WTC11 (cell line): ENCODE measurements around the gene PGA5. TPM values are rescaled to one million over a fixed set of nuclear protein-coding genes. Genes with fewer than 3 reads are reported as not detected.

ENCODE experiments used
- ATAC-seq: fragments of 200-7000 bp; cut with Tn5 transposase; 2 replicates; pipeline ENCODE4 v1.10.0; 2021; ENCODE audit warnings: mild to moderate bottlenecking, moderate library complexity
- CTCF ChIA-PET: fragments of 300-600 bp; sonication (Branson Sonifier 250); formaldehyde crosslinking; loops from one replicate; lab custom pipeline; 2021; ENCODE audit warnings: antibody characterized with exemption; lab: Charles Lee
- POLR2A ChIA-PET: fragments of 350-600 bp; sonication (Branson Sonifier 250); formaldehyde crosslinking; loops from one replicate; lab custom pipeline; 2021; ENCODE audit warnings: antibody characterized with exemption; lab: Charles Lee
- DNase-seq: peaks from one replicate; pipeline ENCODE4 v3.0.0; 2021; ENCODE audit warnings: low spot score
- H3K27ac Mint-ChIP-seq: 2 replicates; pipeline ENCODE4 v1.8.0; 2021; ENCODE audit warnings: mixed read lengths
- H3K27me3 Mint-ChIP-seq: 2 replicates; pipeline ENCODE4 v1.8.0; 2021; ENCODE audit warnings: low read depth, mild to moderate bottlenecking, moderate library complexity, mixed read lengths
- H3K36me3 Mint-ChIP-seq: 2 replicates; pipeline ENCODE4 v1.8.0; 2021; ENCODE audit warnings: mixed read lengths
- H3K4me1 Mint-ChIP-seq: 2 replicates; pipeline ENCODE4 v1.8.0; 2022; ENCODE audit warnings: mixed read lengths
- H3K4me3 Mint-ChIP-seq: 2 replicates; pipeline ENCODE4 v1.8.0; 2021; ENCODE audit warnings: mild to moderate bottlenecking, moderate library complexity, mixed read lengths
- H3K9me3 Mint-ChIP-seq: 2 replicates; pipeline ENCODE4 v1.8.0; 2021; ENCODE audit warnings: mixed read lengths
- CBFB ChIP-seq: sonication (generic); formaldehyde crosslinking; IDR thresholded peaks from 2 replicates; pipeline ENCODE4 v1.8.1; 2022; ENCODE audit warnings: mild to moderate bottlenecking, low read depth, missing genetic modification reagents
- ESRRA ChIP-seq: sonication (generic); formaldehyde crosslinking; IDR thresholded peaks from 2 replicates; pipeline ENCODE4 v1.8.1; 2022; ENCODE audit warnings: mild to moderate bottlenecking, missing genetic modification reagents, borderline replicate concordance
- ETV6 ChIP-seq: sonication (generic); formaldehyde crosslinking; IDR thresholded peaks from 2 replicates; pipeline ENCODE4 v1.8.1; 2022; ENCODE audit warnings: mild to moderate bottlenecking, missing genetic modification reagents
- GABPB1 ChIP-seq: sonication (generic); formaldehyde crosslinking; IDR thresholded peaks from 2 replicates; pipeline ENCODE4 v1.8.1; 2023; ENCODE audit warnings: mild to moderate bottlenecking, missing genetic modification reagents
- HMGA2 ChIP-seq: fragments of 250-450 bp; sonication (Bioruptor Pico); IDR thresholded peaks from 2 replicates; pipeline ENCODE4 v1.4.0; 2021; ENCODE audit warnings: mild to moderate bottlenecking, moderate library complexity
- JUN ChIP-seq: sonication (generic); formaldehyde crosslinking; IDR thresholded peaks from 2 replicates; pipeline ENCODE4 v1.8.0; 2023; ENCODE audit warnings: mild to moderate bottlenecking, missing genetic modification reagents
- MXD4 ChIP-seq: fragments of 250-450 bp; sonication (Bioruptor Pico); IDR thresholded peaks from 2 replicates; pipeline ENCODE4 v1.8.0; 2021; ENCODE audit warnings: mild to moderate bottlenecking, moderate library complexity, borderline replicate concordance
- MYBL2 ChIP-seq: sonication (generic); formaldehyde crosslinking; IDR thresholded peaks from 2 replicates; pipeline ENCODE4 v1.8.1; 2023; ENCODE audit warnings: mild to moderate bottlenecking, moderate library complexity, missing genetic modification reagents
- NFATC4 ChIP-seq: fragments of 250-450 bp; sonication (Bioruptor Pico); IDR thresholded peaks from 2 replicates; pipeline ENCODE4 v1.9.0; 2021; ENCODE audit warnings: mild to moderate bottlenecking
- NR2C2 ChIP-seq: sonication (generic); formaldehyde crosslinking; IDR thresholded peaks from 2 replicates; pipeline ENCODE4 v1.8.0; 2022; ENCODE audit warnings: mild to moderate bottlenecking, missing genetic modification reagents
- OVOL2 ChIP-seq: fragments of 250-450 bp; sonication (Bioruptor Pico); IDR thresholded peaks from 2 replicates; pipeline ENCODE4 v1.9.0; 2021; ENCODE audit warnings: mild to moderate bottlenecking, borderline replicate concordance
- PRRX2 ChIP-seq: fragments of 250-450 bp; sonication (Bioruptor Pico); IDR thresholded peaks from 2 replicates; pipeline ENCODE4 v1.8.0; 2021; ENCODE audit warnings: mild to moderate bottlenecking
- RELA ChIP-seq: sonication (generic); formaldehyde crosslinking; IDR thresholded peaks from 2 replicates; pipeline ENCODE4 v1.8.1; 2022; ENCODE audit warnings: missing genetic modification reagents, mild to moderate bottlenecking, borderline replicate concordance
- SMAD3 ChIP-seq: sonication (generic); formaldehyde crosslinking; IDR thresholded peaks from 2 replicates; pipeline ENCODE4 v1.8.0; 2022; ENCODE audit warnings: missing genetic modification reagents, mild to moderate bottlenecking, borderline replicate concordance
- SP1 ChIP-seq: sonication (generic); formaldehyde crosslinking; conservative IDR thresholded peaks from 2 replicates; pipeline ENCODE4 v1.8.1; 2022; ENCODE audit warnings: missing genetic modification reagents
- ZBTB21 ChIP-seq: sonication (generic); formaldehyde crosslinking; IDR thresholded peaks from 2 replicates; pipeline ENCODE4 v1.8.1; 2023; ENCODE audit warnings: mild to moderate bottlenecking, missing genetic modification reagents, borderline replicate concordance
- ZNF263 ChIP-seq: sonication (generic); formaldehyde crosslinking; IDR thresholded peaks from 2 replicates; pipeline ENCODE4 v1.8.1; 2022; ENCODE audit warnings: low read depth, mild to moderate bottlenecking, moderate library complexity, missing genetic modification reagents
- ZNF423 ChIP-seq: fragments of 250-450 bp; sonication (Bioruptor Pico); IDR thresholded peaks from 2 replicates; pipeline ENCODE4 v2.1.2; 2022; ENCODE audit warnings: mild to moderate bottlenecking, moderate library complexity
- total RNA-seq: library from RNA; stranded (reverse); gene quantifications from 3 replicates; pipeline ENCODE4 v1.2.3, GENCODE V29; 2021
- TF ChIP-seq, protein P1 (sequence below): sonication (generic); formaldehyde crosslinking; conservative IDR thresholded peaks from 2 replicates; pipeline ENCODE4 v1.8.1; 2022; ENCODE audit warnings: mild to moderate bottlenecking, missing genetic modification reagents
- TF ChIP-seq, protein P2 (sequence below): fragments of 250-450 bp; sonication (Bioruptor Pico); IDR thresholded peaks from 2 replicates; pipeline ENCODE4 v1.9.0; 2021; ENCODE audit warnings: mild to moderate bottlenecking
- TF ChIP-seq, protein P3 (sequence below): sonication (generic); formaldehyde crosslinking; IDR thresholded peaks from 2 replicates; pipeline ENCODE4 v1.8.1; 2022; ENCODE audit warnings: mild to moderate bottlenecking, moderate library complexity, missing genetic modification reagents
- TF ChIP-seq, protein P4 (sequence below): sonication (generic); formaldehyde crosslinking; IDR thresholded peaks from 2 replicates; pipeline ENCODE4 v1.8.0; 2022; ENCODE audit warnings: mild to moderate bottlenecking, missing genetic modification reagents
- TF ChIP-seq, protein P5 (sequence below): sonication (generic); formaldehyde crosslinking; IDR thresholded peaks from 2 replicates; pipeline ENCODE4 v1.8.1; 2023; ENCODE audit warnings: mild to moderate bottlenecking, missing genetic modification reagents, moderate library complexity
- TF ChIP-seq, protein P6 (sequence below): fragments of 250-450 bp; sonication (Bioruptor Pico); IDR thresholded peaks from 2 replicates; pipeline ENCODE4 v1.9.0; 2021; ENCODE audit warnings: mild to moderate bottlenecking, borderline replicate concordance

PGA5 gene
- total RNA-seq, 1 experiment from 2014 or later: 0.35 TPM

DNA sequence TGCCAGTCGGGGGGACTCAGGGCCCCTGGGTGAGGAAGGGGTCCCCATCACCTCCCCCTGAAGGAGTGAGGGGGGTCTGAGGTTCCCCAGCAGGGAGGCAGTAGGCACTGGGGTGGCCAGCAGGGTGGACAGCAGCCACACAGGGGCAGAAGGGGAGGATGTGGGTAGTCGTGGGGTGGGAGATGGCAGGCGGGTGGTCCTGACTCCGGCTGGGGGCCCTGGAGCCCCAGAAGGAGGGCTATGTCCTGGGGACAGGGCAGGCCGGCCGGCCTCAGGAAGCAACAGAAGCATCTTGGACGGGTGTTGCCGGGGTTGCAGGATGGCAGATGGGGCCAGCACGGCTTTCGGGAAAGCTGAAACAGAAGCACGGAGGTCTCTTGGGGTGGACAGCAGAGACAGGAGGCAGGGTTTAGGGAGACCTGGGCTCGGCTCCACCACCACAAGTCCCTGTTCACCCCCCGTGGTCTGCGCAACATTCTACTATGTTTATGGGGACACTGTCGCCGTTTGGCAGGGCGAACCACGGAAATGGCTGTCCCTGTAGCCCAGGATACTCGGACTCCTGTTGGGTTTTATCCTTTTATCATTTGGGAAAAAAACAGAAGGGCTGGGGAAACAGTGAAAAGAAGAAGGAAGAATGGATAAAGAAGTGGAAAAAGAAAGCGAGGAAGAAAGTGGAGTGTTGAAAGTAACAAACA lies 40.1 kb downstream of the PGA5 start:
- Mint-ChIP-seq H3K9me3 (no peaks in the 10 kb centered on the region), H3K27ac (no peak overlapping the region), H3K36me3 (peaks cover 38% of the 10 kb centered on the region), H3K4me1 (peaks cover 31% of the 10 kb centered on the region), H3K27me3 (peaks cover 2% of the 10 kb centered on the region; the same call in 1 of the 2 replicates), H3K4me3 (no peak overlapping the region)
- TF ChIP-seq, protein P1, sequence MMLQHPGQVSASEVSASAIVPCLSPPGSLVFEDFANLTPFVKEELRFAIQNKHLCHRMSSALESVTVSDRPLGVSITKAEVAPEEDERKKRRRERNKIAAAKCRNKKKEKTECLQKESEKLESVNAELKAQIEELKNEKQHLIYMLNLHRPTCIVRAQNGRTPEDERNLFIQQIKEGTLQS (CRISPR knock-in tag): no peak
- TF ChIP-seq ETV6 (CRISPR knock-in tag): no peak
- TF ChIP-seq PRRX2 (CRISPR knock-in tag): no peak
- TF ChIP-seq JUN: no peak
- no peak for TF ChIP-seq NR2C2
- no peak for TF ChIP-seq CBFB (CRISPR knock-in tag)
- TF ChIP-seq ZBTB21: no peak
- no peak for TF ChIP-seq ZNF263
- TF ChIP-seq SMAD3 (CRISPR knock-in tag): no peak
- TF ChIP-seq, protein P2, sequence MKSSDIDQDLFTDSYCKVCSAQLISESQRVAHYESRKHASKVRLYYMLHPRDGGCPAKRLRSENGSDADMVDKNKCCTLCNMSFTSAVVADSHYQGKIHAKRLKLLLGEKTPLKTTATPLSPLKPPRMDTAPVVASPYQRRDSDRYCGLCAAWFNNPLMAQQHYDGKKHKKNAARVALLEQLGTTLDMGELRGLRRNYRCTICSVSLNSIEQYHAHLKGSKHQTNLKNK: no peak
- TF ChIP-seq MXD4: no peak
- no peak for TF ChIP-seq GABPB1 (CRISPR knock-in tag)
- ATAC-seq (no peak), DNase-seq (no peak)
- ChIA-PET CTCF (interaction anchor here (0.6 to 1.6 kb wide), 13 partner anchors 9 to 381 kb away, joined by 3 to 20 read pairs (median 4); partner anchors contain the start of genes CYB561A3, LRRC10B, TMEM138 and VWCE), POLR2A (interaction anchor here (0.9 to 1.3 kb wide), 4 partner anchors 13 to 148 kb away, joined by 3 to 7 read pairs (median 4); partner anchors contain the start of genes CPSF7, CYB561A3, SDHAF2 and TMEM138)

DNA sequence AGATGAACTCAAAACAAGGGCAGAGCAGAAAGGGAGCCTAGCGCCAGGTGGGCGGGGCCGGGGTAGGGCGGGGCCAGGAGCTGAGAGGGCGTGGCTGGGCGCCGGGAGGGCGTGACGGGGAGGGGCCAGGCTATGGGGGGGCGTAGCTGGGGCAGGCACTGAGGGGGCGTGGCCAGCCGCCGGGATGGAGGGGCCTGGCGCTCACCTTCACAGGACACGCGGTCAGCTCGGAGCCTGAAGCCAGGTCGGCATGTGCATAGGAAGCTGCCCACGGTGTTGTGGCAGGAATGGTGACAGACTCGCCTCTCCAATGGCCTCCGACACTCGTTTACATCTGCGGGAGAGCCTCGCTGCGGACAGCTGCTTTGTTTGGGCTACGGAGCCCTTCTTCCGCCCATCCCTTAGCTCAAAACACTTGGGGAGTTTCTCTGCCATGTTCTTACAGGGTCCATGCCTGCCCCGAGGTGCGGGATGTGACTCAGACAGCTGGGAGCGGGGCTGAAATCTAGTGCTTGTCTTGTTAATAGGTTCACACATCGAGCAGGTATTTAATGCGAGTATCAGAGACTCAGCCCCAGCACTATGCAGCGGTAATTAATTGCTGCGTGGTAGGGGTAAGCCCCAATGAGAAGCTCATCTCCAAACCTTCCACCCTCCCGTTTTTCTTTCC lies 40.7 kb downstream of the PGA5 start:
- peaks cover 2% of the 10 kb centered on the region; the same call in 1 of the 2 replicates for H3K27me3 Mint-ChIP-seq
- peaks cover 31% of the 10 kb centered on the region for H3K4me1 Mint-ChIP-seq
- H3K4me3 Mint-ChIP-seq: peak overlapping the region; percentile 33; the same call in 1 of the 2 replicates
- ChIA-PET POLR2A (interaction anchor here (0.9 to 1.3 kb wide), 4 partner anchors 13 to 148 kb away, joined by 3 to 7 read pairs (median 4); partner anchors contain the start of genes CPSF7, CYB561A3, SDHAF2 and TMEM138), CTCF (interaction anchor here (0.6 to 1.6 kb wide), 13 partner anchors 9 to 382 kb away, joined by 3 to 20 read pairs (median 4); partner anchors contain the start of genes CYB561A3, LRRC10B, TMEM138 and VWCE)
- H3K27ac Mint-ChIP-seq: no peak overlapping the region
- TF ChIP-seq, protein P3, sequence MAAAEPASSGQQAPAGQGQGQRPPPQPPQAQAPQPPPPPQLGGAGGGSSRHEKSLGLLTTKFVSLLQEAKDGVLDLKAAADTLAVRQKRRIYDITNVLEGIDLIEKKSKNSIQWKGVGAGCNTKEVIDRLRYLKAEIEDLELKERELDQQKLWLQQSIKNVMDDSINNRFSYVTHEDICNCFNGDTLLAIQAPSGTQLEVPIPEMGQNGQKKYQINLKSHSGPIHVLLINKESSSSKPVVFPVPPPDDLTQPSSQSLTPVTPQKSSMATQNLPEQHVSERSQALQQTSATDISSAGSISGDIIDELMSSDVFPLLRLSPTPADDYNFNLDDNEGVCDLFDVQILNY (CRISPR knock-in tag): peak; percentile 45; the same call in 1 of the 2 replicates
- TF ChIP-seq NFATC4 (CRISPR knock-in tag): no peak
- TF ChIP-seq ESRRA (CRISPR knock-in tag): 0 out of 2 replicates have a peak, but pooled peaks have one; percentile 42
- TF ChIP-seq SP1 (CRISPR knock-in tag): peak; percentile 80
- TF ChIP-seq OVOL2 (CRISPR knock-in tag): no peak
- 0 out of 2 replicates have a peak, but pooled peaks have one; percentile 60 for TF ChIP-seq SMAD3 (CRISPR knock-in tag)
- TF ChIP-seq, protein P4, sequence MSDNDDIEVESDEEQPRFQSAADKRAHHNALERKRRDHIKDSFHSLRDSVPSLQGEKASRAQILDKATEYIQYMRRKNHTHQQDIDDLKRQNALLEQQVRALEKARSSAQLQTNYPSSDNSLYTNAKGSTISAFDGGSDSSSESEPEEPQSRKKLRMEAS (CRISPR knock-in tag): peak; percentile 94
- H3K36me3 Mint-ChIP-seq: peaks cover 42% of the 10 kb centered on the region
- no peaks in the 10 kb centered on the region for H3K9me3 Mint-ChIP-seq
- ATAC-seq (peak; percentile 96), DNase-seq (peak; percentile 91)

DNA sequence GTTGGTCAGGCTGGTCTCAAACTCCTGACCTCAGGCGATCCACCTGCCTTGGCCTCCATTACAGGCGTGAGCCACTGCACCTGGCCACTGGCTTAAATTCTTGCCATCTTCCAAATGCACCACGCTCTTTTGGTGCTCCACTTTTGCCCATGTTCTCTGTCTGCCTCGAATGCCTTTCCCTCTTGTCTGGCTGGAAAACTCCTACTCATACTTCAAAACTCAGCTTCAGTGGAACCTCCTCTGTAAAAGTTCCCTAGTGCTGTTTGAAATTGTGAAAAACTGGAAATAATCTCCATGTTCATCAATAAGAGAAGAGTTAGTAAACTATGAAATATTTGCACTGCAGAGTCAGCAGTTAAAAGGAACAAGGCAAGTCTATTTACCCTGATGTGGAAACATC lies 42.6 kb downstream of the PGA5 start:
- no peak for DNase-seq
- peaks cover 2% of the 10 kb centered on the region; the same call in 1 of the 2 replicates for H3K27me3 Mint-ChIP-seq
- ChIA-PET CTCF (no interaction called here), POLR2A (no interaction called here)
- no peak overlapping the region for H3K4me3 Mint-ChIP-seq
- no peak overlapping the region for H3K27ac Mint-ChIP-seq
- no peaks in the 10 kb centered on the region for H3K9me3 Mint-ChIP-seq
- ATAC-seq: no peak
- H3K4me1 Mint-ChIP-seq: peaks cover 22% of the 10 kb centered on the region
- peaks cover 38% of the 10 kb centered on the region for H3K36me3 Mint-ChIP-seq
- no peak for TF ChIP-seq HMGA2 (CRISPR knock-in tag)
- TF ChIP-seq, protein P5, sequence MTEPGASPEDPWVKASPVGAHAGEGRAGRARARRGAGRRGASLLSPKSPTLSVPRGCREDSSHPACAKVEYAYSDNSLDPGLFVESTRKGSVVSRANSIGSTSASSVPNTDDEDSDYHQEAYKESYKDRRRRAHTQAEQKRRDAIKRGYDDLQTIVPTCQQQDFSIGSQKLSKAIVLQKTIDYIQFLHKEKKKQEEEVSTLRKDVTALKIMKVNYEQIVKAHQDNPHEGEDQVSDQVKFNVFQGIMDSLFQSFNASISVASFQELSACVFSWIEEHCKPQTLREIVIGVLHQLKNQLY (CRISPR knock-in tag): no peak
- TF ChIP-seq ZNF423: no peak
- no peak for TF ChIP-seq RELA
- no peak for TF ChIP-seq ETV6 (CRISPR knock-in tag)
- TF ChIP-seq, protein P6, sequence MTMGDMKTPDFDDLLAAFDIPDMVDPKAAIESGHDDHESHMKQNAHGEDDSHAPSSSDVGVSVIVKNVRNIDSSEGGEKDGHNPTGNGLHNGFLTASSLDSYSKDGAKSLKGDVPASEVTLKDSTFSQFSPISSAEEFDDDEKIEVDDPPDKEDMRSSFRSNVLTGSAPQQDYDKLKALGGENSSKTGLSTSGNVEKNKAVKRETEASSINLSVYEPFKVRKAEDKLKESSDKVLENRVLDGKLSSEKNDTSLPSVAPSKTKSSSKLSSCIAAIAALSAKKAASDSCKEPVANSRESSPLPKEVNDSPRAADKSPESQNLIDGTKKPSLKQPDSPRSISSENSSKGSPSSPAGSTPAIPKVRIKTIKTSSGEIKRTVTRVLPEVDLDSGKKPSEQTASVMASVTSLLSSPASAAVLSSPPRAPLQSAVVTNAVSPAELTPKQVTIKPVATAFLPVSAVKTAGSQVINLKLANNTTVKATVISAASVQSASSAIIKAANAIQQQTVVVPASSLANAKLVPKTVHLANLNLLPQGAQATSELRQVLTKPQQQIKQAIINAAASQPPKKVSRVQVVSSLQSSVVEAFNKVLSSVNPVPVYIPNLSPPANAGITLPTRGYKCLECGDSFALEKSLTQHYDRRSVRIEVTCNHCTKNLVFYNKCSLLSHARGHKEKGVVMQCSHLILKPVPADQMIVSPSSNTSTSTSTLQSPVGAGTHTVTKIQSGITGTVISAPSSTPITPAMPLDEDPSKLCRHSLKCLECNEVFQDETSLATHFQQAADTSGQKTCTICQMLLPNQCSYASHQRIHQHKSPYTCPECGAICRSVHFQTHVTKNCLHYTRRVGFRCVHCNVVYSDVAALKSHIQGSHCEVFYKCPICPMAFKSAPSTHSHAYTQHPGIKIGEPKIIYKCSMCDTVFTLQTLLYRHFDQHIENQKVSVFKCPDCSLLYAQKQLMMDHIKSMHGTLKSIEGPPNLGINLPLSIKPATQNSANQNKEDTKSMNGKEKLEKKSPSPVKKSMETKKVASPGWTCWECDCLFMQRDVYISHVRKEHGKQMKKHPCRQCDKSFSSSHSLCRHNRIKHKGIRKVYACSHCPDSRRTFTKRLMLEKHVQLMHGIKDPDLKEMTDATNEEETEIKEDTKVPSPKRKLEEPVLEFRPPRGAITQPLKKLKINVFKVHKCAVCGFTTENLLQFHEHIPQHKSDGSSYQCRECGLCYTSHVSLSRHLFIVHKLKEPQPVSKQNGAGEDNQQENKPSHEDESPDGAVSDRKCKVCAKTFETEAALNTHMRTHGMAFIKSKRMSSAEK (CRISPR knock-in tag): no peak
- TF ChIP-seq MYBL2 (CRISPR knock-in tag): no peak
